HG03175 (cell line): ENCODE results near the gene CHST13.

ENCODE experiments used
- ATAC-seq: cut with Tn5 transposase; IDR thresholded peaks from one replicate; pipeline ENCODE4 v1.9.1; 2021; ENCODE audit warnings: mild to moderate bottlenecking, moderate library complexity; ENCODE audit not compliant: unreplicated experiment

CHST13 gene

DNA sequence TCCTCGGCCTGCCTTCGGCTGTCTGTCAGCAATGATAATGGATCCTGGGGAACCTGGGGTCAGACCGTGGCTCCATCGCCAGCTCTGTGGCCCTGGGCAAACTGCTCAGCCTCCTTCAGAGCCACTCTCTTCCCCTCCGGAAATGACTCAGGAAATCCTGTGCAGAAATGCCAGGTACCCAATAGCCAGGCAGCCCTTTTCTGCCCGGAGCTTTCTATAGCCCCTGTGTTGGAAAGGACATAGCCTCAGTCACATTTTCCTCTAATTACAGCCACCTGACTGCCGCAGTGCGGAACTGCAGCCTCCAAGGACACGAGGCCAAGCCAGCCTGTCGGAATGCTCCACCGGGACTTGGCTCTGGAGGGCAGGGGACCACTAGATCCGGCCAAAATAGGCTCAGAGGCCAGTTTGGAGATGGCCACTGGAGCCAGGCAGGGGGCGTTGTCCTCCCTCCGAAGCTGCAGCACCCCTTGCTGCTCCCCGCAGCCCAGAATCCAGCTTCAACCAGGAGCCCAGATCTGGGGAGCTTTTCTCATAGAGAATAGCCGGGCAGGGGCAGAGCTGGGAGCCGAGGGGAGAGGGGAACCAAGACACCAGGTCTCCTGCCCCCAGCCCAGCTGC, 36.7 kb upstream of the CHST13 start:
- ATAC-seq = no peak

DNA sequence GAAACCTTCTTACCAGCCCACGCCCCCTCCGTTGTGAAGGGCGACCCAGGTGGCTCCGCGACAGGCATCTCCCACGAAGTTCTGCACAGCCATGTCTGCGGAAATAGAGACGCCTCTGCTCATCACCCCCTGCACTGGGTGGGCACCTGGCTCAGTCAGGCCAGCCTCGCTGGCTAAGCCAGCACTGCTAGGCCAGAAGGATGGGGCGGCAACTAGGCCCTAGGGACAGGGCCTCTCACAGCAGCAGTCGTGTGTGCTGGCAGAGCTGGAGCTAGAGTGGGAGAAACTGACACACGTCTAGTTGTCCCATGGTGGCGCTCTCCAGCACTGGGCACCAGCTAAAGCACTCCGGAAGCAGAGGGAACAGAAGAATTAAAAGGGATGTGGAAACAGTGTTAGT, 35.8 kb upstream of the CHST13 start:
- no peak for ATAC-seq

DNA sequence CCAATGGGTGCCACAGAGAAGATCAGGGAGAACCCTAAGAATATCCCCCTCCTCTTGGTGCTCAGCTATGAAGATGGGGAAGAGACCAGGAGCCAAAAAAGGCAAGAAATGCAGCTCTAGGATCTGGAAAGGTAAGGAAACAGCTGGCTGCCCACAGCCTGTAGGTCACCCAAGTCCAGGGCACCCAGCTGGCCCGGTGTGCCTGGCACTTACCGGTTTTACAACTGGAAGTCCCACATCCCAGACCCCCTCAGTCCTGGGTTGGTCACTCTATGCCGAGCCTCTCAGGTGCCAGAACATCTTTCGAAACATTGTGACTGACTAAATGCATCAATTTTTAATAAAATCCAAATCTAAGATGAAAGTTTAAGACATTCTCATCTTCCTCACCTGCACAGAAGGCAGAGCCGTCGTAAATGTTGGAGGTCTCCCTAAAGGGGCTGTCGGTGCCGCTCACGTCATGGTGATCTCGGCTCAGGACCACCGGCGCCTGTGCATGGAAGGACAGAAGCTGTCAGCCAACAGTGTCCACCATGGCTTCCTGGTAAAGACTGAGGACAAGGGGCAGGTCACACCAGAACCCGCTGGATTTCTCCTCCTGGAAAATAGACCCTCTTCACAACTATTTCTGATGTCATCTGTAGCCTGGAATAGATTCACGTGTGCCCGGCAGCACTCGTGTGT, 34.9 kb upstream of the CHST13 start:
- no peak for ATAC-seq

DNA sequence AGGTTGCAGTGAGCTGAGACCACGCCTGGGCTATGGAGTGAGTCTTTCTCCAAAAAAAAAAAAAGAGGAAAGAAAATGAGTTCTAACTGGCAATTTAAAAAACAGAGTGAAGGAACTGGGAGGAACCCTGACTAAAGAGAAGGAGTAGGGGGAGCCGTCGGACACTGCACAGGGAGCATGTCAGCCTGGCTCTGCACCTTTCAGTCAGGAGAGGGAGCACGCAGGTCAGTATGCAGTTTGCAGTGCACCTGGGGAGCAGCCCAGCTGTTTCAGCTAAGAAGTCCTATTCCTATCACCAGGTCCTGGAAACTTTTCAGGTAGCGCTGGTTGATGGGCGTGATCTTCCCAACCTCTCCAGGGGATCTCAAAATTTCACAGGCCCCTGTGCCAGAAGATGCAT, 33.3 kb upstream of the CHST13 start:
- no peak for ATAC-seq

- no peak for ATAC-seq
These were observed 32.5 kb upstream of the CHST13 start for GRCh38 chr3:126491221-126492013.

GRCh38 chr3:126493051-126493450, 30.9 kb upstream of the CHST13 start:
- ATAC-seq = no peak

DNA sequence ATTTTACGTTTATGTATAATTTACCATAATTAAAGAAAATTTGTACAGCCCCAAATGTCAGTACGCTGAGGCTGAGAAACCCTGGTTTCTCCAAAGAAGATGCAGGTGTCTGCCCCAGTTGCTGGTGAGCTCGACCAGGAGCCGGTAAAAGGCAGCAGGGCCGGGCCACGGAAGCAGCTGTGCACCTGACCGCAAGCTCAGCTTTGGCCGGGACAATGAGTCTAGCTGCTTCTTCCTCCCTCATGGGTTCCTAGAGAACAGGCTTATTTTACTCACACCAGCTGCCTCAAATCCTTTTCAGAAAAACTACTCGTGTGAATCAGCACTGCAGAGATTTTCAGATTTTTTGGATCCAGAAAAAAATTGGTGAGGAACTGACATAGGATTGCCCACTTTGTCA, 30.2 kb upstream of the CHST13 start:
- no peak for ATAC-seq

DNA sequence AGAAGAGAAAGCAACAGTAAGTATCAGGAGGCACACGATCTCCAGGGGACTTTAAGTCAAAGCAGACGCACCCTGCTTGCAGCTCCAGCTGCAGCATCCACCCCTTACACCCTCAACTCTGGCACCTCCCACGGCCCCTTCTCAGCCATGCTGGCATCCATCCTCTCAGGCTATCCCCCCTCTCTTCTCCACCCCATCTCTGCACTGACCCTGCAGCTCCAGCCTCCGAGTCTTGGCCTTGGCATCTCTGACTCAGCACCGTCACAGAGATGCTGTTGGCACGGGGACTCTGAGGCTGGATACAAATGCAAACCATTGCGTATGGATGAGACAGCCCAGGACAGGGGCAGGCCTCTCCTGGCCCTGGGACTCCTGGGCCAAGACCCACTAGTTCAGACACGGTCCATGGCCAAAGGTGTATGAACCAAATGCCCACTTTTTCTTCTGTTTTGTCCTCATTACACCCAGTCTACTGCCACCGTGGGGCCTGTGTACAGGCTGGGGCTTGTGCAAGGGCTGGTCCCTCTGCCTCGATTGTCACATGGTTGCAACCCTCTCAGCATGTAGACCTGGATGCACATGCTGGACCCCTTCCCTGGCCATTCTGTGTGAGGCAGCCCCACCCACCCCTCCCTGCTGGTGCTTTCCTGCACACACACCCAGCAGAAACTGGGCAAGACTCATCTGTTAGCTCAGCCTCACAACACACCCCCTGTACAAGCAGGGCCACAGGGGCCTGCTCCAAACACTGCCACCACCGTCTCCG, 29.6 kb upstream of the CHST13 start:
- ATAC-seq = no peak

DNA sequence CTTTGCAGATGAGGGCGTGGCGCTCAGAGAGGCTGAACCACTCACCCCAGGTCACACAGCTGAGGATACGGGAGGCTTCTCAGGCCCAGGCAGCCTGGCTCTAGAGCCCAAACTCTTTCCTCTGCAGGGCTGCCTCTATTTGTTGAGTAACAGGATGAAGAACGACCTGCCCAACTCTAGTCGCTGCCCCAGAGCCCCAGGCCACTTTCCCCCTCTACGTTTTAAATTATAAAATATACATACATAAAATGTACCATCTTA, 29.1 kb upstream of the CHST13 start:
- ATAC-seq = no peak

- ATAC-seq = no peak
These were observed 28.2 kb upstream of the CHST13 start for GRCh38 chr3:126495786-126496185.

DNA sequence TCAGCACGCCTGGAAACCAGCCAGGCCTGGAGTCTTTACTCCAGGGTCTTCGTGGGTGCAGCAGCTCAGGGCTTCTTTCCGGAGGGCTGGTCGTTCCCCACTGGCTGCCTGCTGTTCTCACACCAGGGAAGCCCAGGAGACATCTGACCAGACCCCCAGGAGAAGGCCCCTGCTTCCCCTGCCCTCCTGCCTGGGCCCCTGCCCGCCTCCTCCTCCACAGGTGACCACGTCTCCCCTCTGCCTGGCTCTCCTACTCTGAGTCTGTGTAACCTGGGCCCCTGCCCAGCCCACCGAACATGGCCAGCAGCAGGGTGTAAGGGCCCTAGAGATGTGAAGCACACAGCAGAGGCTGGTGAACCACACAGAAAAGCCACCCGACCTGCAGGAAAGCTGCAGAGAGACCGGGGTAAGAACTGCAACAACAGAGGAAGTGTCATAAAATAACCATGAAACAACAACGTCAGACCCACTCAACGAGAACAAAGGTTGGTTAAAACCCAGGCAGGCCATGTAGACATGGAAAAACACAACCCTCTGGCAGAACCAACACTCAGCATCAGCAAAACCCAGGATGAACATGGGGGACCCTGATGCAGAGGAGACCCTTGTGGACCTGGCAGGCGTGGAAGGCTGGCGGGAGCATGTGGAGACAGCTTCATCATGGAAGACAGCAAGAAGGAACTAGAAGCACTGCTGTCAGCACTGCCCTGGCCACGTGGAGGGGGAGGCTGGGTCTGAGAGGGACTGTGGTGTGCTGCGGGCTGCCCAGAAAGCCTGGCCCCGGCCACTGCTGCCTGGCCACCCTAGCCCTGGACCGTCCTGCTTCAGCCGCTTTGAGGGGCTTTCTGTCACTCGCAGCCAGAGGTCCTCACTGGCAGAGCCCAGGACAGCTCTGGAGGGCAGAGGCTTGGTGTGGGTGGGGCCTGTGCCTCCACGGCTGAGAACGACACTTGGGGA, 26.8 kb upstream of the CHST13 start:
- no peak for ATAC-seq

GRCh38 chr3:126497956-126498355, 26.0 kb upstream of the CHST13 start:
- no peak for ATAC-seq

- no peak for ATAC-seq
These were observed 25.5 kb upstream of the CHST13 start for GRCh38 chr3:126498461-126498860.

DNA sequence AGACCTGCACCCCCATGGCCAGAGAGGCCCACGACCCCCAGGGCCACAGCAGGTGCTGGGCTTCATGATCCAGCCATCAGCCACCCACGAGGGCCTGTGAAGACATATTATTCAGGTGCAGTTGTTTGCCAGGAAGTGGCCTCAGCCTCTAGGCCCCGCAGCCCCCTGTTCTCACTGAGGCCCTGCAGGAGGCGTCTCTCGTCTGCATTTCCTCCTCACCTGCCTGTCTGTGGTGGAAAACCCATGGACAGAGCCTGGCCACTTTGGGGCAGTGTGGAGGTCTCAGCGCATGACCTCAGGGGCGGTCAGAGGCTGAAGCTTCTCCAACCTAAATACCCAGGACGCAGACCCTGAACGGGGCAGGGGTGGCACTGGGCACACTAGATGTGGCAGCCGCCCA, 25.0 kb upstream of the CHST13 start:
- no peak for ATAC-seq

GRCh38 chr3:126499401-126499800, 24.6 kb upstream of the CHST13 start:
- ATAC-seq = no peak

GRCh38 chr3:126500016-126500415, 23.9 kb upstream of the CHST13 start:
- ATAC-seq = no peak

DNA sequence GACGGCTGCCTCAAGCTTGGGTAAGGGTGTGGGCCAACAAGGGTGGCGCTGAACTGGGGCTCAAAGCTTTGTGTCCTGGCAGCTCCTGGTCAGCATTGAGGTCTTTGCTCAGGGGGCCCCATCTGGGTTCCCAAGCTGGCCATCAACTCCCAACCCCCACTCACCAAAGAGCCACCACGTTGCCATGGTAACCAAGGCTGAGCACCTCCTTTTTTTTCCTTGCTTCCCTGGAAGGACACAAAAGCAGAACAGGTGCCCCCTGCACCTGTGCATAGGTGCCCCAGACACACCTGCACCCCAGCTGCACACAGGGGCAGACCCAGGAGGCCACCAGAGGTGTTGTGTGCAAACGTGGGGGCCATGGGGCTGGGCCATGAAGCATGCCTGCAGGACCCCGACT, 22.9 kb upstream of the CHST13 start:
- ATAC-seq = no peak

DNA sequence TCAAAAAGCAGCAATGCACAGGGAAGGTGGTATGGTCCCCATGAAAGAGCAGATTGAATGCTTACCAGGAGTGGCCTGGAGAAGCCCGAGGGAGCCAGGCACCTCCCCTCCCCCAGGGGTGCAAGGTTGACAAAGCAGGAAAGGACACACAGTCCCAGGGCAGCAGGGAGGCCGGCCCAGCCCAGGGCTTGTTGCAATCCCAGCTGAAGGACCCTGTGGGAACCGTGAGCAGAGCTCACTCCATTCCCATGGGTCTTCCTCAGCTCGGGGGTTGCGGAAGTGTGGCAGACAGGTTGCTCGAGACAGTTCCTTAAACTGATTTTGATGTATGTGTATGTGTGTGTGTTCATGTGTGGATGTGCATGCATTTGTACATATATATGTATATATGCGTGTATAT, 22.2 kb upstream of the CHST13 start:
- no peak for ATAC-seq

- ATAC-seq = no peak
These were observed 21.3 kb upstream of the CHST13 start for GRCh38 chr3:126502656-126503055.

DNA sequence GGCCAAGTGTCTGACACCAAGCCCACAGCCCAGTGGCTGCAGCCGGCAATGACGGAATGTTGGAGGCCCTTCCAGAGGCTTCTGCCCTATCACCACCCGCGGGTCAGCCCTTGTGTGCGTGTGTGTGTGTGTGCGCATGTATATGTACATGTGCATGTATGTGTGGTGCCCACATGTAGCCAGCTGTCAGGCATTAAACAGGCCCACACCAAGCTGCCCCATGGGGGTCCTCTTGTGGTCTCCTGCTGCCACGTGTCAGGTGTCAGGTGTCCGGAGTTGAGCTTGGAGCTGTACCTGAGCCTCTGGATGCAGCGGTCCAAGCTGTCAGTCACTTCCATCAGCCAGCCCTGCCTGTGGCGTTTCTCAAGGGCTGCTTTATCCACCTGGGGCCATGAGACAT, 20.3 kb upstream of the CHST13 start:
- ATAC-seq = no peak

- no peak for ATAC-seq
These were observed 16.1 kb upstream of the CHST13 start for GRCh38 chr3:126507886-126508285.
